Gastroesophageal sphincter (tissue), 4 donors: ENCODE results near the gene ARHGEF11. TPM values are rescaled to one million over a fixed set of nuclear protein-coding genes. Genes with fewer than 3 reads are reported as not detected.

Source experiments
- ATAC-seq: fragments of 150-250 bp; one replicate; pipeline ENCODE4 v1.9.1; 2016; ENCODE audit warnings: mild to moderate bottlenecking, moderate library complexity
- H3K27ac ChIP-seq, 4 donors: fragments of 200-600 bp; sonication (generic) in 3 of 4; 1 replicate in 3 of 4; 2 replicates in 1 of 4; pipeline ENCODE4 v1.5.1; 2016 to 2019
- H3K27me3 ChIP-seq: fragments of 200-600 bp; sonication (generic); one replicate; pipeline ENCODE4 v1.5.1; 2019
- H3K36me3 ChIP-seq, 2 donors: fragments of 200-600 bp; sonication (generic); one replicate each; pipeline ENCODE4 v1.5.1; 2019; ENCODE audit warnings: control low read depth in 1 of 2
- H3K4me1 ChIP-seq, 3 donors: fragments of 200-600 bp; sonication (generic); 1 replicate in 2 of 3; 2 replicates in 1 of 3; pipeline ENCODE4 v1.5.1; 2016 to 2019; ENCODE audit warnings: control low read depth in 2 of 3
- H3K4me3 ChIP-seq, 2 donors: fragments of 200-600 bp; sonication (generic); one replicate each; pipeline ENCODE4 v1.5.1; 2019; ENCODE audit warnings: mild to moderate bottlenecking in 1 of 2, moderate library complexity in 1 of 2
- H3K9me3 ChIP-seq, 3 donors: fragments of 200-600 bp; sonication (generic); one replicate each; pipeline ENCODE4 v1.5.1; 2017 to 2019; ENCODE audit warnings: control low read depth in 2 of 3
- EP300 ChIP-seq: sonication (generic); formaldehyde crosslinking; IDR thresholded peaks from one replicate; pipeline ENCODE4 v1.6.1; 2017; ENCODE audit warnings: antibody characterized with exemption, mild to moderate bottlenecking
- POLR2A ChIP-seq, 2 donors: fragments of 450-650 bp; IDR thresholded peaks; one replicate each; pipeline ENCODE4 v1.6.1; 2017; ENCODE audit warnings: antibody characterized with exemption in 2 of 2, mild to moderate bottlenecking in 2 of 2, moderate library complexity in 1 of 2
- POLR2AphosphoS5 ChIP-seq: sonication (generic); formaldehyde crosslinking; IDR thresholded peaks from one replicate; pipeline ENCODE4 v1.6.1; 2017; ENCODE audit warnings: antibody characterized with exemption
- WGBS, 2 donors: methylation state at CpG; one replicate each; pipeline ENCODE4 v1.1.5; 2018; ENCODE audit warnings: low coverage in 1 of 2; 5-methylcytosine and 5-hydroxymethylcytosine counted together
- total RNA-seq, 4 donors: library from RNA; depleted of rRNA; stranded (reverse); fragments of >200 nt; gene quantifications; one replicate each; pipeline ENCODE4 v1.1.0, GENCODE V29; 2016
- TF ChIP-seq, protein P1 (sequence below), 4 experiments: fragments of 200-600 bp in 2 of 4; fragments of 450-650 bp in 2 of 4; sonication (generic) in 1 of 4; IDR thresholded peaks; one replicate each; pipeline ENCODE4 v1.5.1; 2017 to 2019; ENCODE audit warnings: antibody characterized with exemption in 4 of 4, mild to moderate bottlenecking in 2 of 4, moderate library complexity in 2 of 4

The ARHGEF11 gene
- total RNA-seq, 4 donors from 2014 or later = 28.5 to 51.7 (median 37.3) TPM

DNA sequence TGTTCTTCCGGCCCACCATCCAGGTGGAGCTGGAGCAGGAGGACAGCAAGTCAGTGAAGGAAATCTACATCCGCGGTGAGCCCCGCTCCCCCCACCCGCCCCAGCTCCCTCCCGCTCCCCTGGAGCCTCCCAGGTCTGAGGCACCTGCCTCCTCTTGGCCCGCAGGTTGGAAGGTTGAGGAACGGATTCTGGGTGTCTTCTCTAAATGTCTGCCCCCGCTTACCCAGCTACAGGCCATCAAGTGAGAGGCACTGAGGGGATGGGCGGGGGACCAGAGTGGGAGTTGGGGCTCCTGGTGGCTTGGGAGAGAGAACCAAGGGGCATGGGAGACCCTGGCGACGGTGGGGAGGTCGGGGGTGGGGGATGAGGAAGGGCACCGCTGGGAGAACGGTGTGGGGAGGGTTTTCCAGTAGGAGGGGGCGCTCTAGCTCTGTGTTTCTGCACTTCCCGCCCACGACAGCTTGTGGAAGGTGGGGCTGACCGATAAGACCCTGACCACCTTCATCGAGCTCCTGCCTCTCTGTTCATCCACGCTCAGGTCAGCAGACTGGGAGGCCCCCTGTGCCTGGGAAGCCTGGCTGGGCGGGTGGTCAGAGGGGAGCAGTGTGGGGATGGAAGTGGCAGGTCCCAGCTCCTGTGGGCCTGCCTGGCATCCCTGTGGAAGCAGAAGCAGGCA, 120.9 kb downstream of the ARHGEF11 start:
- Histone ChIP-seq H3K36me3 (no peaks in the 10 kb centered on the region), H3K4me3 (no peak overlapping the region), H3K4me1 (peaks cover 0 to 42% (median 17%) of the 10 kb centered on the region in 3 donors), H3K9me3 (no peaks in the 10 kb centered on the region), H3K27ac (no peak overlapping the region), H3K27me3 (peaks cover 98% of the 10 kb centered on the region)
- WGBS, 2 donors = 7 to 65% methylated on average over 2 to 4 of the region's 22 CpGs
- no peak for TF ChIP-seq POLR2AphosphoS5
- no peak for TF ChIP-seq EP300
- TF ChIP-seq, protein P1, sequence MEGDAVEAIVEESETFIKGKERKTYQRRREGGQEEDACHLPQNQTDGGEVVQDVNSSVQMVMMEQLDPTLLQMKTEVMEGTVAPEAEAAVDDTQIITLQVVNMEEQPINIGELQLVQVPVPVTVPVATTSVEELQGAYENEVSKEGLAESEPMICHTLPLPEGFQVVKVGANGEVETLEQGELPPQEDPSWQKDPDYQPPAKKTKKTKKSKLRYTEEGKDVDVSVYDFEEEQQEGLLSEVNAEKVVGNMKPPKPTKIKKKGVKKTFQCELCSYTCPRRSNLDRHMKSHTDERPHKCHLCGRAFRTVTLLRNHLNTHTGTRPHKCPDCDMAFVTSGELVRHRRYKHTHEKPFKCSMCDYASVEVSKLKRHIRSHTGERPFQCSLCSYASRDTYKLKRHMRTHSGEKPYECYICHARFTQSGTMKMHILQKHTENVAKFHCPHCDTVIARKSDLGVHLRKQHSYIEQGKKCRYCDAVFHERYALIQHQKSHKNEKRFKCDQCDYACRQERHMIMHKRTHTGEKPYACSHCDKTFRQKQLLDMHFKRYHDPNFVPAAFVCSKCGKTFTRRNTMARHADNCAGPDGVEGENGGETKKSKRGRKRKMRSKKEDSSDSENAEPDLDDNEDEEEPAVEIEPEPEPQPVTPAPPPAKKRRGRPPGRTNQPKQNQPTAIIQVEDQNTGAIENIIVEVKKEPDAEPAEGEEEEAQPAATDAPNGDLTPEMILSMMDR (IDR thresholded peaks at IDR 0.05) = no peak
- no peak for TF ChIP-seq POLR2A (IDR thresholded peaks at IDR 0.05)
- ATAC-seq = no peak

DNA sequence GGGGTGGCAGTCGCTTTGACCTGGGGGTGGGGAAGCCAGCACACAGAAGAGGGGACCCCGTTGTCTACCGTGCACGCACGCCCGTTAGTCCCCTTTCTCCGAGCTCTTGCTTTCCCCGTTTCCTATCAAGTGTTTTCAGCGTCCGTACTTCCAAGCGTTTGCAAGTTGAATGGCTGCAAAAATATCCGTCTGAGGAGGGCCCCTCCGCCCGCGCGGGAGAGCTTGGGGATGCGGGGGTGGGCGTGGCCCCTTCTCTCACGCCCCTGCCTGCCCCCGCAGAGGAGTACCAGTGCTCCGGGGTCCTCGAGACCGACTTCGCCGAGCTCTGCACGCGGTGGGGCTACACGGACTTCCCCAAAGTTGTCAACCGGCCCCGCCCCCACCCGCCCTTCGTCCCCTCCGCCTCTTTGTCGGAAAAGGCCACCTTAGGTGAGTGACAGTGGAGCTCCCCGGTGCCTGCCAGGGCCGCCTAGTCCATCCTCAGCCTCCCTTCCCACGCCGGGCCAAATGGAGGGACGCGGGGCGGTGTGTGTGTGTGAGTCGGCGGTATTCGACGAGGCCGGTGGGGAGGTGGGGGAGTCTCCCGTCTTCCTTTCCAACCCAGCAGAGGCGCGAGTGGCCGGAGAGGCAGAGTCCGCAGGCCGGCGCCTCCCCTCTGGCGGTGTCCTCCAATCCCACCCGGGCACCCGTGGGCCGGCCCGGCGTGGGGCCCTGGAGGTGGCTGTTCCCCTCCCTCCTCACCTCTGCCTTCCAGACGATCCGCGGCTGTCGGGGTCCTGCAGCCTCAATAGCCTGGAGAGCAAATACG, 121.7 kb downstream of the ARHGEF11 start:
- Histone ChIP-seq H3K4me3 (peak overlapping the region in 1 of 2 donors; percentile 32), H3K27me3 (peaks cover 96% of the 10 kb centered on the region)

DNA sequence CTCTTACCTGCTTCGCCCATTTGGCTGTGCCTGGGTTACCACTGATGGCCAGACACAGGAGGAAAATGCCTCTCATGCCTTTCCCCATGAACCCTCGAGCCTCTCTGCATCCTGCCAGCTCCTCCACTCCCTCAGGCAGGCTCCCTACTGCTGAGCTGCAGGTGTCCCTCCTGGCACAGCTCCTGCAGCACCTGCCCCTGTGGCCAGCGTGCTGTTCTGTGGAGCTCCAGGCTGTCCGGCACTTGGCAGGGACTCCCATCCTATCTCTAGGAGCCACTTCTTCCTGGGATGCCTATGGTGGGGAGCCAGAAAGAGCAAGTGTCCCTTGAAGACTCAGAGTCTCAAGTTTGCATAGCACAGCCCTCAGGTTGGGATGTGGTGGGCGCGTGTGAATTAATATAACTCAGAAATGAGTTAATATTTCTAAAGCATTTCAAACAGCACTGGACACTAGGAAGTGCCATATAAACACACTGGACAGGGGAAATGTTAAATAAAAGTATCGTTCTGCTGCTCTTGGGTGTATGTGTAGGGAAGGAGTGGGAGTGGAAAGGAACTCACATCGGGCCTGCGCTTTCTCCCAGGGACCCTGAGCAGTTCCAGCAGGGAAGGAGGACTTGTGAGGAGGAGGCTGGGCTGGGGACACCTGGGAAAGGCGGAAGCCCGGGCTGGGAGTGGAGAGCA, 122.4 kb downstream of the ARHGEF11 start:
- Histone ChIP-seq H3K4me3 (no peak overlapping the region), H3K36me3 (no peaks in the 10 kb centered on the region), H3K4me1 (peaks cover 0 to 42% (median 17%) of the 10 kb centered on the region in 3 donors), H3K27ac (no peak overlapping the region), H3K27me3 (peaks cover 98% of the 10 kb centered on the region), H3K9me3 (peaks cover 0 to 7% (median 0%) of the 10 kb centered on the region in 3 donors)
- no peak for ATAC-seq
- 8 to 19% methylated on average over 5 to 8 of the region's 11 CpGs for WGBS, 2 donors
- TF ChIP-seq POLR2A (IDR thresholded peaks at IDR 0.05) (no peak), POLR2AphosphoS5 (no peak), EP300 (no peak)
- TF ChIP-seq, protein P1 (IDR thresholded peaks at IDR 0.05) = no peak

More for the DNA sequence above, 121.7 kb downstream of the ARHGEF11 start:
- H3K4me1 ChIP-seq = peaks cover 0 to 42% (median 17%) of the 10 kb centered on the region in 3 donors
- no peaks in the 10 kb centered on the region for H3K36me3 ChIP-seq
- WGBS, 2 donors = 27% methylated on average over 3 of the region's 64 CpGs; no CpG with 5 or more reads in 1 of the 2 donors
- no peak overlapping the region for H3K27ac ChIP-seq
- H3K9me3 ChIP-seq = no peaks in the 10 kb centered on the region
- no peak for ATAC-seq
- TF ChIP-seq POLR2A (IDR thresholded peaks at IDR 0.05) = no peak
- TF ChIP-seq EP300 = no peak
- TF ChIP-seq, protein P1 (IDR thresholded peaks at IDR 0.05) = no peak
- no peak for TF ChIP-seq POLR2AphosphoS5

DNA sequence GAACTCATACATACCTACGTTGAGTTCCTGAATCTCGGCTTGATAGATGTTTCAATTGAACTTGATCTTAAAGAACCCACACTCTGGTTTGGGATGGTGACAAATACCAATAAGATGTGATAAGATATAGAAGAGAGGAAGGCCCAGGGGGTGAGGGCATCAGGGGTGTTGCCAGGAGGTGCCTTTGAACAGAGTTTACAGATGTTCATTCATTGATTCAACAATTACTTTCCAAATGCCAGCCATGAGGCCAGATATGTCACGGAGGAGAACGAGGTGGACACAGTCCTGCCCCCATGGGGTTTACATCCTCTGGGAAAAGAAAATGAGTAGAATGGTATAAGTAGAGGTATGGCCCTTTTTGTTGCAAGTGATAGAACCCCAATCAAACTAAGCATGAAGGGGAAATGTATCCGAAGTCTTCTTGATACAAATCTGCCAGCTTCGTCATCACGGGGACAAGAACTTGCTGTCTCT, 124.5 kb downstream of the ARHGEF11 start:
- Histone ChIP-seq H3K9me3 (peaks cover 0 to 15% (median 0%) of the 10 kb centered on the region in 3 donors), H3K27me3 (peaks cover 94% of the 10 kb centered on the region), H3K4me3 (no peak overlapping the region), H3K4me1 (peaks cover 0 to 28% (median 9%) of the 10 kb centered on the region in 3 donors), H3K36me3 (peaks cover 0 to under 1% of the 10 kb centered on the region in 2 donors), H3K27ac (no peak overlapping the region)
- WGBS, 2 donors = 52 to 59% methylated on average over 5 to 7 of the region's 7 CpGs
- TF ChIP-seq POLR2AphosphoS5 = no peak
- no peak for TF ChIP-seq POLR2A (IDR thresholded peaks at IDR 0.05)
- TF ChIP-seq, protein P1 (IDR thresholded peaks at IDR 0.05) = no peak
- TF ChIP-seq EP300 = no peak
- ATAC-seq = no peak
